ENCODE results near the gene TYW1.
"Not testable (repeated sequence)": the region's sequence is repeated elsewhere in the genome, so short reads cannot be mapped to it uniquely, and the experiment has no call there.

- TF ChIP-seq JUN (CRISPR knock-in tag; IDR thresholded peaks at IDR 0.05); ZNF232 (CRISPR knock-in tag; IDR thresholded peaks at IDR 0.05); SMAD4 (CRISPR knock-in tag; IDR thresholded peaks at IDR 0.05); FOXP1 (CRISPR knock-in tag; IDR thresholded peaks at IDR 0.05; ENCODE audit: borderline replicate concordance); IRF2 (CRISPR knock-in tag; IDR thresholded peaks at IDR 0.05; ENCODE audit: borderline replicate concordance, low read depth); NFYB (CRISPR knock-in tag; conservative IDR thresholded peaks at IDR 0.05; ENCODE audit: low read depth); E2F4 (CRISPR knock-in tag; IDR thresholded peaks at IDR 0.05; ENCODE audit: borderline replicate concordance, low read depth): not testable (repeated sequence)
- TF ChIP-seq, protein P1, sequence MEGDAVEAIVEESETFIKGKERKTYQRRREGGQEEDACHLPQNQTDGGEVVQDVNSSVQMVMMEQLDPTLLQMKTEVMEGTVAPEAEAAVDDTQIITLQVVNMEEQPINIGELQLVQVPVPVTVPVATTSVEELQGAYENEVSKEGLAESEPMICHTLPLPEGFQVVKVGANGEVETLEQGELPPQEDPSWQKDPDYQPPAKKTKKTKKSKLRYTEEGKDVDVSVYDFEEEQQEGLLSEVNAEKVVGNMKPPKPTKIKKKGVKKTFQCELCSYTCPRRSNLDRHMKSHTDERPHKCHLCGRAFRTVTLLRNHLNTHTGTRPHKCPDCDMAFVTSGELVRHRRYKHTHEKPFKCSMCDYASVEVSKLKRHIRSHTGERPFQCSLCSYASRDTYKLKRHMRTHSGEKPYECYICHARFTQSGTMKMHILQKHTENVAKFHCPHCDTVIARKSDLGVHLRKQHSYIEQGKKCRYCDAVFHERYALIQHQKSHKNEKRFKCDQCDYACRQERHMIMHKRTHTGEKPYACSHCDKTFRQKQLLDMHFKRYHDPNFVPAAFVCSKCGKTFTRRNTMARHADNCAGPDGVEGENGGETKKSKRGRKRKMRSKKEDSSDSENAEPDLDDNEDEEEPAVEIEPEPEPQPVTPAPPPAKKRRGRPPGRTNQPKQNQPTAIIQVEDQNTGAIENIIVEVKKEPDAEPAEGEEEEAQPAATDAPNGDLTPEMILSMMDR (IDR thresholded peaks at IDR 0.05), result not testable (repeated sequence)
- TF ChIP-seq, protein P2, sequence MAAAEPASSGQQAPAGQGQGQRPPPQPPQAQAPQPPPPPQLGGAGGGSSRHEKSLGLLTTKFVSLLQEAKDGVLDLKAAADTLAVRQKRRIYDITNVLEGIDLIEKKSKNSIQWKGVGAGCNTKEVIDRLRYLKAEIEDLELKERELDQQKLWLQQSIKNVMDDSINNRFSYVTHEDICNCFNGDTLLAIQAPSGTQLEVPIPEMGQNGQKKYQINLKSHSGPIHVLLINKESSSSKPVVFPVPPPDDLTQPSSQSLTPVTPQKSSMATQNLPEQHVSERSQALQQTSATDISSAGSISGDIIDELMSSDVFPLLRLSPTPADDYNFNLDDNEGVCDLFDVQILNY (CRISPR knock-in tag; IDR thresholded peaks at IDR 0.05), result not testable (repeated sequence)
Measured at GRCh38 chr7:66989552-66989951, 7.1 kb upstream of the TYW1 start.
